ENCODE data around the gene KIF5A.
"Not testable (repeated sequence)": the region's sequence is repeated elsewhere in the genome, so short reads cannot be mapped to it uniquely, and the experiment has no call there.

KIF5A gene

GRCh38 chr12:57585156-57585555 lies 35.3 kb downstream of the KIF5A start:
- DNase-seq: no peak

- DNase-seq: no peak
Observed at GRCh38 chr12:57586128-57586527, 36.3 kb downstream of the KIF5A start.

GRCh38 chr12:57586832-57587429 lies 37.1 kb downstream of the KIF5A start:
- no peak for DNase-seq

GRCh38 chr12:57588951-57589610 lies 39.2 kb downstream of the KIF5A start:
- not testable (repeated sequence) for DNase-seq

GRCh38 chr12:57590479-57590863 lies 40.6 kb downstream of the KIF5A start:
- DNase-seq: no peak

- peak; percentile 89 for DNase-seq
Observed at GRCh38 chr12:57590864-57591781, 41.3 kb downstream of the KIF5A start, which contains the start of gene PIP4K2C. TSS of gene PIP4K2C (plus strand) at chr12:57591192. CDS start at chr12:57591290, 98 bp downstream.

GRCh38 chr12:57591782-57592325 lies 42.0 kb downstream of the KIF5A start:
- no peak for DNase-seq

GRCh38 chr12:57592551-57593165 lies 42.8 kb downstream of the KIF5A start:
- DNase-seq: no peak

- no peak for DNase-seq
Observed at GRCh38 chr12:57593187-57593586, 43.3 kb downstream of the KIF5A start.

- DNase-seq: no peak
Observed at GRCh38 chr12:57600395-57600794, 50.6 kb downstream of the KIF5A start.

GRCh38 chr12:57602544-57602943 lies 52.7 kb downstream of the KIF5A start:
- no peak for DNase-seq

- no peak for DNase-seq
Observed at GRCh38 chr12:57603324-57603723, 53.5 kb downstream of the KIF5A start.

GRCh38 chr12:57603815-57604453 lies 54.1 kb downstream of the KIF5A start:
- peak in 1 of 2 experiments; percentile 15 for DNase-seq

GRCh38 chr12:57604454-57604991 lies 54.7 kb downstream of the KIF5A start, which contains the start of gene DTX3:
TSS of gene DTX3 (plus strand) at chr12:57604824. CDS start at chr12:57606518, 1,694 bp downstream.
- peak in 1 of 2 experiments; percentile 30 for DNase-seq

GRCh38 chr12:57604992-57605810 lies 55.4 kb downstream of the KIF5A start:
- no peak for DNase-seq

- DNase-seq: no peak
Observed at GRCh38 chr12:57605811-57606311, 56.0 kb downstream of the KIF5A start.

- DNase-seq: no peak
Observed at GRCh38 chr12:57606399-57606798, 56.6 kb downstream of the KIF5A start.

- DNase-seq: no peak
Observed at GRCh38 chr12:57606821-57607220, 57.0 kb downstream of the KIF5A start.

GRCh38 chr12:57607958-57608663 lies 58.3 kb downstream of the KIF5A start:
- DNase-seq: no peak

Data from NCI-H187 (cell line).